GM12878 (cell line): ENCODE data around the gene PIGM. TPM values are rescaled to one million over a fixed set of nuclear protein-coding genes. Genes with fewer than 3 reads are reported as not detected.

Experiments used
- ATAC-seq: fragments of 200-7000 bp; cut with Tn5 transposase; 3 replicates; pipeline ENCODE4 v1.9.1; 2020; ENCODE audit warnings: mild to moderate bottlenecking, moderate library complexity
- BruUV-seq: library from RNA; stranded (reverse); fragments of 400-500 nt; replicated peaks from 2 replicates; lab custom pipeline; 2021; lab: Mats Ljungman, UMichigan
- CTCF ChIA-PET: fragments of 300-600 bp; sonication (Branson Sonifier 250); formaldehyde crosslinking; extraction: SDS; loops from one replicate; lab custom pipeline; 2021; ENCODE audit warnings: inconsistent platforms; lab: Yijun Ruan, JAX
- POLR2A ChIA-PET: fragments of 350-600 bp; formaldehyde crosslinking; extraction: SDS; loops from one replicate; lab custom pipeline; 2021; ENCODE audit warnings: inconsistent platforms; lab: Charles Lee
- RAD21 ChIA-PET: fragments of 300-600 bp; sonication (Branson Sonifier 250); formaldehyde crosslinking; loops from one replicate; lab custom pipeline; 2023; ENCODE audit warnings: antibody characterized with exemption; ENCODE audit not compliant: unreplicated experiment; lab: Charles Lee
- SMC1A ChIA-PET: fragments of 300-600 bp; sonication (Branson Sonifier 250); formaldehyde crosslinking; loops from one replicate; lab custom pipeline; 2023; ENCODE audit not compliant: unreplicated experiment, uncharacterized antibody; lab: Charles Lee
- DNase-seq: peaks from one replicate; pipeline ENCODE4 v3.0.0-alpha.2; 2011; ENCODE audit warnings: low read depth, low spot score
- FAIRE-seq: peaks from 3 replicates; lab custom pipeline; 2011; peaks lifted over from hg19 to GRCh38; lab: Jason Lieb, UNC
- H2AFZ ChIP-seq: 2 replicates; pipeline ENCODE4 v1.6.0; 2011; ENCODE audit warnings: low read depth, low read length, control low read depth; ENCODE audit not compliant: control insufficient read depth
- H3K27ac ChIP-seq: 2 replicates; pipeline ENCODE4 v1.5.1; 2011; ENCODE audit warnings: control low read depth; ENCODE audit not compliant: control insufficient read depth, insufficient read depth
- H3K27me3 ChIP-seq, 2 experiments: replicated peaks in 1 of 2; 2 replicates each; pipeline versions ENCODE4 v1.6.0 to v1.6.1; 2011; ENCODE audit warnings: low read length in 1 of 2; ENCODE audit not compliant: control insufficient read depth in 2 of 2, insufficient read depth in 2 of 2
- H3K36me3 ChIP-seq, 2 experiments: 2 replicates each; pipeline ENCODE4 v1.5.1; 2011; ENCODE audit warnings: low read length in 1 of 2; ENCODE audit not compliant: control insufficient read depth in 2 of 2, insufficient read depth in 2 of 2
- H3K4me1 ChIP-seq: 2 replicates; pipeline ENCODE4 v1.6.1; 2011; ENCODE audit warnings: mild to moderate bottlenecking, low read length, moderate library complexity, mixed read lengths; ENCODE audit not compliant: control insufficient read depth, insufficient read depth
- H3K4me2 ChIP-seq: 2 replicates; pipeline ENCODE4 v1.6.0; 2011; ENCODE audit warnings: control low read depth; ENCODE audit not compliant: control insufficient read depth, insufficient read depth
- H3K4me3 ChIP-seq: fragments of 200-600 bp; sonication (generic); 2 replicates; pipeline ENCODE4 v1.5.1; 2016
- H3K79me2 ChIP-seq: 2 replicates; pipeline ENCODE4 v1.6.0; 2011; ENCODE audit warnings: low read length; ENCODE audit not compliant: control insufficient read depth, insufficient read depth
- H3K9ac ChIP-seq: 2 replicates; pipeline ENCODE4 v1.8.0; 2011; ENCODE audit warnings: low read length, control low read depth, mixed read lengths; ENCODE audit not compliant: control insufficient read depth, insufficient read depth
- H3K9me3 ChIP-seq: replicated peaks from 3 replicates; pipeline ENCODE4 v1.5.1; 2011; ENCODE audit warnings: mild to moderate bottlenecking, low read length; ENCODE audit not compliant: control insufficient read depth, insufficient read depth
- H4K20me1 ChIP-seq: 2 replicates; pipeline ENCODE4 v1.6.0; 2011; ENCODE audit not compliant: control insufficient read depth, insufficient read depth
- BCL11A ChIP-seq: IDR thresholded peaks from 2 replicates; pipeline ENCODE4 v1.6.1; 2011; ENCODE audit warnings: low read depth, low read length
- BCLAF1 ChIP-seq: fragments of 450-650 bp; IDR thresholded peaks from 2 replicates; pipeline ENCODE4 v1.6.1; 2017; ENCODE audit warnings: antibody characterized with exemption, mild to moderate bottlenecking, moderate library complexity
- EZH2 ChIP-seq: IDR thresholded peaks from 2 replicates; pipeline ENCODE4 v1.6.1; 2012; ENCODE audit warnings: low read depth, mild to moderate bottlenecking, control low read depth, inconsistent platforms, low read length, borderline replicate concordance; ENCODE audit not compliant: control insufficient read depth
- HDAC2 ChIP-seq: fragments of 200-600 bp; sonication (generic); IDR thresholded peaks from 2 replicates; pipeline ENCODE4 v1.6.1; 2017
- KAT2A ChIP-seq: conservative IDR thresholded peaks from 2 replicates; pipeline ENCODE4 v1.6.1; 2011; ENCODE audit warnings: low read depth, low read length; ENCODE audit not compliant: control insufficient read depth
- MTA2 ChIP-seq: fragments of 450-650 bp; IDR thresholded peaks from 2 replicates; pipeline ENCODE4 v1.6.1; 2016; ENCODE audit warnings: low read depth, mild to moderate bottlenecking, moderate library complexity
- MTA3 ChIP-seq: IDR thresholded peaks from 2 replicates; pipeline ENCODE4 v1.6.1; 2012; ENCODE audit warnings: low read length, inconsistent platforms, borderline replicate concordance
- MXI1 ChIP-seq: fragments of 150-350 bp; IDR thresholded peaks from 2 replicates; pipeline ENCODE4 v1.6.1; 2011; ENCODE audit warnings: low read depth, mild to moderate bottlenecking, inconsistent platforms, low read length, improper control_type of control experiment
- MYB ChIP-seq: fragments of 150-350 bp; IDR thresholded peaks from 2 replicates; pipeline ENCODE4 v1.6.1; 2014; ENCODE audit warnings: mild to moderate bottlenecking, low read depth, low read length, borderline replicate concordance
- NBN ChIP-seq: fragments of 450-650 bp; IDR thresholded peaks from 2 replicates; pipeline ENCODE4 v1.6.1; 2016
- NR2C1 ChIP-seq: fragments of 450-650 bp; IDR thresholded peaks from 2 replicates; pipeline ENCODE4 v1.6.1; 2017; ENCODE audit warnings: antibody characterized with exemption, mild to moderate bottlenecking, moderate library complexity
- RELA ChIP-seq: fragments of 450-650 bp; IDR thresholded peaks from 2 replicates; pipeline ENCODE4 v1.8.0; 2014; ENCODE audit warnings: borderline replicate concordance; ENCODE audit not compliant: partially characterized antibody
- SIX5 ChIP-seq: IDR thresholded peaks from 2 replicates; pipeline ENCODE4 v1.6.1; 2011; ENCODE audit warnings: mild to moderate bottlenecking, low read depth, low read length, moderate library complexity; ENCODE audit not compliant: severe bottlenecking
- SRF ChIP-seq, 2 experiments: IDR thresholded peaks; 2 replicates each; pipeline ENCODE4 v1.6.1; 2011; ENCODE audit warnings: low read depth in 2 of 2, low read length in 2 of 2, mild to moderate bottlenecking in 1 of 2, moderate library complexity in 1 of 2
- TBL1XR1 ChIP-seq: IDR thresholded peaks from 2 replicates; pipeline ENCODE4 v1.6.1; 2012; ENCODE audit warnings: low read depth, low read length, improper control_type of control experiment
- TCF12 ChIP-seq: IDR thresholded peaks from 2 replicates; pipeline ENCODE4 v1.6.1; 2011; ENCODE audit warnings: low read depth, mild to moderate bottlenecking, low read length
- WRNIP1 ChIP-seq: IDR thresholded peaks from 2 replicates; pipeline ENCODE4 v1.6.1; 2011; ENCODE audit warnings: low read depth, low read length, improper control_type of control experiment, borderline replicate concordance
- ZNF217 ChIP-seq: fragments of 450-650 bp; IDR thresholded peaks from 2 replicates; pipeline ENCODE4 v1.6.1; 2017; ENCODE audit warnings: antibody characterized with exemption, mild to moderate bottlenecking
- ZNF24 ChIP-seq: fragments of 450-650 bp; IDR thresholded peaks from 2 replicates; pipeline ENCODE4 v1.6.1; 2017; ENCODE audit warnings: antibody characterized with exemption, mild to moderate bottlenecking
- WGBS: methylation state at CpG from one replicate; pipeline ENCODE4 v1.1.6; 2016; ENCODE audit warnings: low lambda C conversion rate; ENCODE audit not compliant: insufficient replicate concordance, insufficient coverage; ENCODE audit errors: missing lambda C conversion rate; 5-methylcytosine and 5-hydroxymethylcytosine counted together
- in situ Hi-C: fragments of 300-500 bp; cut with MboI; formaldehyde crosslinking; loops from 9 replicates; pipeline ENCODE4 v1.14.3; 2018; ENCODE audit warnings: mixed read lengths
- intact Hi-C: fragments of 100-400 bp; cut with micrococcal nuclease; formaldehyde crosslinking; loops from one replicate; pipeline ENCODE4 v1.14.2; 2022; ENCODE audit not compliant: unreplicated experiment
- polyA plus RNA-seq, 11 experiments: library from polyadenylated mRNA; depleted of rRNA in 4 of 11; unstranded in 6 of 11; stranded (reverse) in 5 of 11; fragments of >200 nt; fragmentation: Nextera tagmentation in 4 of 11; fragmentation: Illumina TruSeq in 1 of 11; extraction: Ambion mirVana in 4 of 11; extraction: Trizol in 1 of 11; gene quantifications; 1 replicate in 1 of 11; 2 replicates in 10 of 11; pipeline versions ENCODE4 v1.2.1 to v1.2.3, GENCODE V29; 2011 to 2016; ENCODE audit warnings: inconsistent platforms in 2 of 11, missing spikeins in 2 of 11, low read depth in 1 of 11
- total RNA-seq, 4 experiments: library from RNA; depleted of rRNA in 3 of 4; stranded (reverse); fragments of >200 nt in 3 of 4; fragmentation: Illumina TruSeq in 1 of 4; extraction: Trizol in 1 of 4; gene quantifications; 2 replicates each; pipeline versions ENCODE4 v1.2.1 to v1.2.3, GENCODE V29; 2013 to 2021

Gene PIGM
- total and polyA plus RNA-seq, 10 of the 15 experiments (the other 5 are each of a cell fraction or from before 2014, with no cell fraction given): 2.6 to 6.1 (median 4.6) TPM

GRCh38 chr1:160011781-160012180 lies 20.0 kb downstream of the PIGM start:
- Histone ChIP-seq H3K9me3 (no peaks in the 10 kb centered on the region), H3K36me3 (no peaks in the 10 kb centered on the region), H4K20me1 (no peaks in the 10 kb centered on the region), H3K4me3 (no peak overlapping the region), H2AFZ (no peak overlapping the region), H3K4me2 (no peak overlapping the region), H3K27ac (no peak overlapping the region), H3K27me3 (no peaks in the 10 kb centered on the region; a peak in 2 of 4 replicates), H3K79me2 (no peaks in the 10 kb centered on the region), H3K9ac (no peak overlapping the region), H3K4me1 (no peaks in the 10 kb centered on the region)
- CTCF ChIA-PET: interaction anchor here (0.8 kb wide), 1 partner anchor 213 kb away, joined by 3 read pairs; no protein-coding TSS in a partner anchor
- 7% methylated on average over 3 of the region's 3 CpGs for WGBS
- intact Hi-C loops (no loop called here), in situ Hi-C loops (no loop called here)
- SMC1A ChIA-PET: no interaction called here
- TF ChIP-seq BCLAF1 (no peak), NBN (no peak), SIX5 (no peak), ZNF24 (no peak), RELA (no peak), MTA3 (no peak), TBL1XR1 (no peak), ZNF217 (no peak), NR2C1 (no peak), BCL11A (no peak), EZH2 (no peak), MTA2 (no peak), TCF12 (no peak), KAT2A (no peak), HDAC2 (no peak), MXI1 (no peak), WRNIP1 (no peak), SRF (IDR thresholded peaks at IDR 0.05; ENCODE audit: low read depth in 2 of 2, low read length in 2 of 2) (no peak), MYB (no peak)
- POLR2A ChIA-PET: no interaction called here
- FAIRE-seq: no peak
- no peak for ATAC-seq
- no TSS peak for BruUV-seq
- DNase-seq: no peak
- RAD21 ChIA-PET: no interaction called here
